ENCODE data around the gene PGBD5. TPM values are rescaled to one million over a fixed set of nuclear protein-coding genes. Genes with fewer than 3 reads are reported as not detected.

Gene PGBD5
- total and polyA plus RNA-seq, 2 of the 13 experiments (the other 11 are each of a cell fraction or from before 2014, with no cell fraction given): 0.04 to 0.13 TPM

- Histone ChIP-seq H4K20me1 (ENCODE audit: insufficient read depth, low read length) (no peaks in the 10 kb centered on the region), H3K27ac (ENCODE audit: extremely low read length, insufficient read depth, low read length) (no peak overlapping the region), H2AFZ (ENCODE audit: low read length) (no peak overlapping the region), H3K4me1 (ENCODE audit: insufficient read depth, low read length) (peaks cover 3% of the 10 kb centered on the region), H3K27me3 (ENCODE audit: control insufficient read depth in 1 of 2, insufficient read depth in 2 of 2, low read length in 2 of 2) (peaks cover 0 to 9% of the 10 kb centered on the region in 2 experiments; a peak in 2 of 5 replicates), H3K79me2 (ENCODE audit: insufficient read depth, low read length) (no peaks in the 10 kb centered on the region), H3K36me3 (replicated peaks in 1 of 2; ENCODE audit: control insufficient read depth in 1 of 2, insufficient read depth in 2 of 2, low read length in 2 of 2) (no peaks in the 10 kb centered on the region), H3K4me3 (replicated peaks in 1 of 3; ENCODE audit: insufficient read depth in 1 of 3, low read depth in 2 of 3, low read length in 3 of 3) (no peak overlapping the region), H3K4me2 (ENCODE audit: low read depth, low read length) (no peak overlapping the region), H3K9me3 (ENCODE audit: low read length) (peaks cover 13% of the 10 kb centered on the region), H3K9ac (ENCODE audit: insufficient read depth, low read depth, low read length) (no peak overlapping the region)
- FAIRE-seq: no peak
- ATAC-seq: no peak
- ChIA-PET POLR2A (no interaction called here), CTCF (ENCODE audit: low intra/inter-chr PET ratio, low total read pairs) (no interaction called here)
- no TSS peak for BruUV-seq (replicated peaks)
- WGBS (ENCODE audit: low lambda C conversion rate): 41% methylated on average over 6 of the region's 6 CpGs
- TF ChIP-seq GATAD2A (CRISPR knock-in tag; IDR thresholded peaks at IDR 0.05) (no peak), GMEB2 (CRISPR knock-in tag; IDR thresholded peaks at IDR 0.05; ENCODE audit: low read depth) (no peak), ZNF841 (CRISPR knock-in tag; IDR thresholded peaks at IDR 0.05; ENCODE audit: borderline replicate concordance) (no peak), ISL2 (CRISPR knock-in tag; IDR thresholded peaks at IDR 0.05) (no peak), SIX1 (CRISPR knock-in tag; IDR thresholded peaks at IDR 0.05; ENCODE audit: borderline replicate concordance) (no peak), HDAC1 (CRISPR knock-in tag; IDR thresholded peaks at IDR 0.05) (no peak), NFE2L2 (IDR thresholded peaks at IDR 0.05; ENCODE audit: low read length) (no peak), ELF1 (CRISPR knock-in tag; IDR thresholded peaks at IDR 0.05) (no peak), HDAC2 (CRISPR knock-in tag; IDR thresholded peaks at IDR 0.05) (no peak), HNF4G (IDR thresholded peaks at IDR 0.05; ENCODE audit: borderline replicate concordance, low read depth, low read length) (no peak), HNF4G (CRISPR knock-in tag; IDR thresholded peaks at IDR 0.05; ENCODE audit: borderline replicate concordance, low read depth) (no peak)
- in situ Hi-C loops (cut with HindIII; ENCODE audit: extremely low pct_ligation_motif_present, low pct_unique_long_range_greater_than_20kb) (no loop called here), intact Hi-C loops (cut with micrococcal nuclease; ENCODE audit: unreplicated experiment) (no loop called here)
- no peak for DNase-seq (ENCODE audit: low spot score)
Measured at GRCh38 chr1:230375780-230376179, 50.4 kb downstream of the PGBD5 start.
